NCI-H146 (cell line): Measurements from ENCODE around the gene IPO11.
"Not testable (repeated sequence)": the region's sequence is repeated elsewhere in the genome, so short reads cannot be mapped to it uniquely, and the experiment has no call there.

Experiments
- DNase-seq: peaks from one replicate; lab custom pipeline; 2025; lab: John Stamatoyannopoulos, UW

IPO11 gene

DNA sequence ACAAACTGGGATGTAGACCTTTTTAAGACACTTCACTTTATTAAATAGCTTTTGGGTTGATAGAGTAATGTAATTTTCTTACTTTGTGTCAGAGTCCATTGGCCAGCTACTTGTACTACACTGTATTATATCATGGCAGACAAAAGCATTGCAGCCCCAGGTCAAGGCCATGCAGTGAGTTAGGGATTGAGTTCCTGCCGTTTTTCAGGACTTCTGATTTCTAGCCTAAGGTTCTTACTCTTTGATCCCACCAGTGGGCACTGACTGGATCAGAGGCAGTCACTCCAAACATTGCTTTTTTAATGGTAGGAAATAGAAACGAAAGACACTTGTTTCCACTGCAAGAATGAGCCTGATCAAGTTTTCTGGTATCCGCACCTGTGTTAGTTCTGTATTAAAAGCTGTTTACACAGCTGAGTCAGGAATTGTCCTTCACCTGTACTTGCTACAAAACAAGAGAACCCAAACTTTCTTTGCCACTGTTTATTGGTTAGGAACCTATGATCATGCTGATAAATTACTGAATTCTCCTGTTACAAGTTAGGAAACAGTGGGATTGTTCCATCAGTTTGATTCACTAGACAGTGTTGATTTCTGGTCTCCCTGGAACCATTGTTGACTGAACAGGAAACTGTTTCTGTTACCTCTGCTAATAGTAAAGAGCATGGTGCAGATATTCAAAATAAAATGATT, 188.1 kb downstream of the IPO11 start:
- peak; percentile 59 for DNase-seq

DNA sequence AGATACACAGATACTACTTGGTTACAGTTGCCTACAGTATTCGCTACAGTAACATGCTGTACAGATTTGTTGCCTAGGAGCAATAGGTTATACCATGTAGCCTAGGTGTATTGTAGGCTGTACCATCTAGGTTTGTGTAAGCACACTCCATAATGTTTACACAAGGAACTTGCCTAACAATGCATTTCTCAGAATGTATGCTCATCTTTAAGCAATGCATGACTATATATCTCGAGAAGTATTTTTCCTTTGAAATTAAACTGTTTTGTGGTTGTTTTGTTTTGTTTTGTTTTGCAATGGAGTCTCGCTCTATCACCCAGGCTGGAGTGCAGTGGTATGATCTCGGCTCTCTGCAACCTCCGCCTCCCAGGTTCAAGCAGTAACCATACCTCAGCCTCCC, 191.4 kb downstream of the IPO11 start:
- no peak for DNase-seq

DNA sequence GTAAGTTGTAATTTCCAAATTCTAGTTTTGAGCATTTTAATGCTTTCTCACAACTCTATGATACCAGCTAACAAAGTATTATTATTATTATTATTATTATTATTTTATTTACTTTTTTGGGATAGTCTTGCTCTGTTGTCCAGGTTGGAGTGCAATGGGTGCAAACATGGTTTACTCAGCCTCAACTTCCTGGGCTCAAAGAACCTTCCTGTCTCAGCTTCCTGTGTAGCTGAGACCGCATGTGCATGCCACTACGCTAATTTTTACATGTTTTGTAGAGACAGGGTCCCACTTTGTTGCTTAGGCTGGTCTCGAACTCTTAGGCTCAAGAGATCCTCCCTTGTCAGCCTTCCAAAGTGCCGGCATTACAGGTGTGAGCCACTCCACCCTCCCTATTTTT, 193.1 kb downstream of the IPO11 start:
- no peak for DNase-seq

DNA sequence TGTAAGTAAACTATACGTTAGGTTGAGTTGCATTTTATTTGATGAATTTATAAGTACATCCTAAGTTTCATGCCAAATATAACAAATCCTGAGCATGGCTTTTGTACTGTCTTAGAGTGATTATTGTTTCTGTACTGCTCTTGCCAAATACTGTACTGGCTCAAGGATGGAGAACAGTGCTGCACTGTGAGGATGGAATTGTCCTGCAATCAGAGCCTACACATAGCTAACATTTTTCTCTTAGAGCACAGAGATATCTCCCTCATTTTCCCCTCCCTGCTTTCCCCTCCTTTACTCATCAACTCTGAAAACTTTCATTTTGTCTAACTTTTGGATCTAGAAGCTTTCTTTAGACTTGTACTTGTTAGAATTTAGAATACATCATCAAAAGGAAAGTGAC, 194.3 kb downstream of the IPO11 start:
- DNase-seq: no peak

DNA sequence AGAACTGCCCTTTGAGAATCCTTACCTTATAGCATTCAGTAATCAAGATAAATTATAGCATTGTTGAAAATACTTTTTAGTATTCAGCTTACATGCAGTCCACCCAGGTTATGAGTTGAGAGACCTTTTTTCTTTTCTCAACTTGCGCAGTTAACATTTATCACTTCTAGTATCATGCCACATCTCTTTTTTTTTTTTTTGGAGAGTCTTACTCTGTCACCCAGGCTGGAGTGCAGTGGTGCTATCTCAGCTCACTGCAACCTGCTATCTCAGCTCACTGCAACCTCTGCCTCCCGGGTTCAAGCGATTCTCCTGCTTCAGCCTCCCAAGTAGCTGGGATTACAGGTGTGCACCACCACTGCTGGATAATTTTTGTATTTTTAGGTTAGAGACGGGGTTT, 195.1 kb downstream of the IPO11 start:
- DNase-seq: no peak

DNA sequence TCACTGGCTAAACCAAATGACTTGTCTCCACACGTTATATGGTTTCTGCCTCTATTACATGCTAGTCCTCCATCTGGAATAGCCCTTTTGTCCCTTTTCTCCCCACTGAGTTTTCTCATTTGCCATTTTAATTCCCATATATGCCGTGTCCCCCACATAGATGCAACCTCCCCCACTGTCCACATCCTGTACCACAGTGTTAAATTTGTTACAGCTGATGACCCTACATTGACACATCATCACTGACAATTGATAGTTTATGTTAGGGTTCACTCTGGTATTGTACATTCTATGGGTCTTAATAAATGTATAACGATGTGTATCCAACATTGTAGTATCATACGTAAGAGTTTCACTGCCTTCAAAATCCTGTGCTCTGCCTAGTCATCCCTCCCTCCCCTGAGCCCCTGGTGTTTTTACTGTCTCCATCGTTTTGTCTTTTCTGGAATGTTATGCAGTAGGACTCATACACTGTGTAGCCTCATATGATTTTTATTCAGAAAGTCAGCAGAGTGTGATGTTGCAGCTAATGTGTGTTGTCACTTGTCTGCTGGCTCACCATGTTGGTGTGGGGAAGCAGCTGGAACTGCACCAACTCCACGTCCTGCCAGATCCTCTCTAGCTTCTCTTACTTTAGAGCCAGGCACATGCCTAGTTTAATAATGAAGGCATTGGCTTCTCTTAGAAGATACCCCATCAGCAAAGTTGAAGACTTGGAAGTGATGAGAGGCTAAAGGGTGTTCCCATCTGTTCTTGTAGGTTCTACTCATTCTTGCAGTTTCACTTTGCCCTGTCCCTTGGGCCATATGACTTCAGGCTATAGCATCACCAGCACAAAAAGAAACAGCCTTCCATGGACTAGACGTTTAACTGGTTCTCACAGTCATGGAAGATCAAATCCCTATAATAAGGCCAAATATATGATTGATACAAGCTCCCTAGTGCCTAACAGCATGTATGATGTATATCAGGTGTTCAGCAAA, 196.3 kb downstream of the IPO11 start:
- no peak for DNase-seq

DNA sequence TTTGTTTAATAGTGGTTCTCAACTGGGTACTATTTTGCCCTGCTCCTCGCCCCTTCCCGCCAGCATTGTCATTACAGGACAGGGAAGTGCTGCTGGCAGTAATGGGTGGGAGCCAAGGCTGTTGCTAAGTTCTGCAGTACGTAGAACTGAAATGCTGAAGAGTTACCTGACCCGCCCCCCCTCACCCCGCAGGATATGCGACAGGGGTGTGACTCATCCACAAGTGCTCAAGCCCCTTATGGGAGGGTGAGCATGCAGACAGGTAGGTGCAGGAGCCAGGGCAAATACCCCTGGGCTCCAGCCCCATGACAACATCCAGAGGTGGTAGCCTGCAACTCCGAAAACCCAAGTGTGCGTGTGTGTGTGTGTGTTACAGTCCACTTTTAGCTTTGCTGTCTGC, 201.8 kb downstream of the IPO11 start:
- no peak for DNase-seq

DNA sequence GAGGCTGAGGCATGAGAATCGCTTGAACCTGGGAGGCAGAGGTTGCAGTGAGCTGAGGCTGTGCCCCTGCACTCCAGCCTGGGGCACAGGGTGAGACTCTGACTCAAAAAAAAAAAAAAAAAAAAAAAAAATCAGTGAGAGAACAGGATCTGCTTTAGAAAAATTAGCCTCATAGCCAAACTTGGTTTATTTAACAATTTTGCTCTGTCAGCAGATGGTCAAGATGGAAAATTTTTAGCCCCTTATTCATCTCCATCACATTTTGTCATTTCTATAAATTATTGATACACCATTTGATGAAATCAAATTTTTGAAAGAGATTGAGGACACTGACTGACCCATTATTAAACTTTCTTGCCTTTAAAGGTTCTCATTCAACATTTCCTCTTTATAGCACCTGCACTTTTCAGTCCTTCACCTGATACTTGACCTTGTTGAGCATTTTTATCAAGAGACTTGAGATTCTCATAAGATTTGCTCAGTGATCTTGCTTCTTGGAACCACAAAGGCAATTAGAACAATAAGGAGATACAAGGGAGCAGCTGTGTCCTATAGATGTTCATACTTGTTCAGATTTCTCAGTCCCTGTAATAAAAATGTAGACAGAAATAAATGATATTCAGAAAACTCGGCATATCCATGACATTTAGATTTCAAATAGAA, 204.2 kb downstream of the IPO11 start:
- DNase-seq: no peak

DNA sequence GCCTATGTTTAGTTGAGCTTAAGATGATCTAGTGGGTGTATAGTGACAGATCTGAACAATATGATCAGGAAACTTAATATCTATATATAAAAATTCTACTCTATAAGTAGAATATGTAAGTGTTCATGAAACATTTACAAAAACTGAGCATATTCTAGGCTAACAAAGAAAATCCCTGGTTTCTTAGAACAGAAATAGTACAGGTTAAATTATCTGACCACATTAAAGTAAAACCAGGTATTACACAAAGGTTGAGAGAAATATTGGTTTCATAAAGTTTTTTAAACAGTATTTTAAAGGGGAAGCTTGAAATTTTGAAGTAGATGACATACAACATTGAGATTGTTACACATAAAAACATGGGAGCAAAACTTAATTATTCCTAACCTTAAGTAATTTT, 205.4 kb downstream of the IPO11 start:
- no peak for DNase-seq

DNA sequence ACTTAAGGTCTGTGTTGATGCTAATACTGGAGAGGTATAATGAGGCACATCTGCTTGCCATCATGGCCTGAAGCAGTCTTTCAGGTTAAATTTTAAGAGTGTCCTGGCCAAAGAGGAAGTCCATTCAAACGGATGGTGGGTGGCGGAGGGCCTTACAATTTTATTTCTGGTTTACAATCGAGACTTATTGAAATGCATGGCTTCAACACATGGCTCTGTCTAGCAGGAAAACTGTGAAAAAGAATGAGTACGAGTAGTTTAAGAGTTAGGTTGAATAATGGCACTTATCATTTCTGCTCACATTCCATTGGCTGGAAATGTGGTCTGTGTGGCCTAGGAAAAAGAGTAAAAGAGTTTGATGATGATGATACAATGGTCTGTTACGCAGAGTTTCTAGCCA, 208.2 kb downstream of the IPO11 start:
- no peak for DNase-seq

DNA sequence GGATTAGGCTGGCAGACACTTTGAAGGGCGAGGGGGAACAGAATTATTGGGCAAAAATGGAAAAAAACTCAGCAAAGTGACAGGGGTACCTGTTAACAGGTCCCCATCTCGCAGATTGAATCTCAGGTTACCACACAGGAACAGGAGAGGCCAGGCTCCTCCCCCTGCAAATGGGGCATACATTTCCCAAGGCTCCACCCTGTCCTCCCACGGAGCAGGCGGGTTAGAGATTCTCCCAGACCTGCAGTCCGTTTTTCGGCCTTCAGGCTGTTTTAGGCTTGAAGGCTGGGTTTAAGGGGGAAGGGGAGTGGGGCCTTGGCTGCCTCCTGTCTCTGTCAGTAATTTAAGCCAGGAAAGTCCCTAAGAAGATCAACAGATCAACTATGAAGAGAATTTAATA, 208.7 kb downstream of the IPO11 start:
- no peak for DNase-seq

DNA sequence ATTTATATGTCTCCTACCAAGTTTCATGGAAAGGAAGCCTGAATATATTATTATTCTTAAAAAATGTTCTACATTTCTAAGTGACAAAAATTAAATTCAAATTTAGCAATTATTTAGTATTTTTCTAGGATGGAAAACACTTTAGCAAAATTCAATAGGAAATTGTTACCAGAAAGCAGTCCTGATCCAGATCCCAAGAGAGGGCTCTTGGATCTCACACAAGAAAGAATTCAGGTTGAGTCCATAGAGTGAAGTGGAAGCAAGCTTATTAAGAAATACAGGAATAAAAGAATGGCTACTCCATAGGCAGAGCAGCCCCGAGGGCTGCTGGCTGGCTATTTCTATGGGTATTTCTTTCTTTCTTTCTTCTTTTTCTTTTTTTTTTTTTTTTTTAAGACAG, 210.7 kb downstream of the IPO11 start:
- DNase-seq: no peak

DNA sequence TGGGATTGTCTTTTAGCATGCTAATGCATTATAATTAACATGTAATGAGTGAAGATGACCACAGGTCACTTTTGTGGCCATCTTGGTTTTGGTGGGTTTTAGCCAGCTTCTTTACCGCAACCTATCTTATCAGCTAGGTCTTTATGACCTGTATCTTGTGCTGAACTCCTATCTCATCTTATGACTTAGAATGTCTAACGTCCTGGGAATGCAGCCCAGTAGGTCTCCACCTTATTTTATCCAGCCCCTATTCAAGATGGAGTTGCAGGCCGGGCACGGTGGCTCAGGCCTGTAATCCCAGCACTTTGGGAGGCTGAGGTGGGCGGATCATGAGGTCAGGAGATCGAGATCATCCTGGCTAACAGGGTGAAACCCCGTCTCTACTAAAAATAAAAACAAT, 211.9 kb downstream of the IPO11 start:
- DNase-seq: not testable (repeated sequence)

DNA sequence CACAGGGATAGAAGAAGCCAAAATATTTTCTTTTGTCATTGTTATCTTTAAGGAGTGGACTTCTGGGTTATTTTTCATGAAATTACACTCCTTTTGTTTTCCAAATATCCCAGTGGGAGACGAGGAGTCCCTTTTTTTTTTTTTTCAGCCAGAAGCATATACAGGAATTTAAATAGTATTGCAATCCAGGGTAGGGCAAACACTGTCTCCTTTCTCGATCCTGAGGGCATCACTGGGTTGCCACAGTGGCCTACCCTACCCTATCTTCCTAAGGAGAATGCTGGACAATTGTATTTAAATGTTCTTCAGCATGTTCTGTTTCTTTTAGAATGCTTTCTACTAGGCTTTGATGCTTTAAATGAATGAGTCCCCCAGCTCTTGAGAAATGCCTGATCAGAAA, 214.0 kb downstream of the IPO11 start:
- no peak for DNase-seq

DNA sequence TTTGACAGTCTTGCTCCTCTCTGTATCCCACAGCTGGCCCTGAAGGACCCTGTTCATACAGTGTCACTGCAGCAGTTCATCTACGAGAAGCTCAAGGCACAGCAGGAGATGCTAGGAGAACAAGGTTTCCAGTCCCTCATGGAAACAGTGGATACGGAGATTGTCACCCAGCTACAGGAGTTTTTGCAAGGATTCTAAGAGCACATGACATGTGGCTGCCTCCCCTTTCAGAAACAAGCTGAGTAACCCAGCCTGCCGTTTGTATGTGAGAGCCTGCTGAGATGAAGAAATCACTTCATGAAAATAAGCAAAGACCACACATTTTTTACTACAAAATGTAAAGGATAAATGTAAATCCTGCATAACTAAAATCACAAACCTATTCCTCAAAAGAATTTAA, 214.6 kb downstream of the IPO11 start:
- DNase-seq: no peak

DNA sequence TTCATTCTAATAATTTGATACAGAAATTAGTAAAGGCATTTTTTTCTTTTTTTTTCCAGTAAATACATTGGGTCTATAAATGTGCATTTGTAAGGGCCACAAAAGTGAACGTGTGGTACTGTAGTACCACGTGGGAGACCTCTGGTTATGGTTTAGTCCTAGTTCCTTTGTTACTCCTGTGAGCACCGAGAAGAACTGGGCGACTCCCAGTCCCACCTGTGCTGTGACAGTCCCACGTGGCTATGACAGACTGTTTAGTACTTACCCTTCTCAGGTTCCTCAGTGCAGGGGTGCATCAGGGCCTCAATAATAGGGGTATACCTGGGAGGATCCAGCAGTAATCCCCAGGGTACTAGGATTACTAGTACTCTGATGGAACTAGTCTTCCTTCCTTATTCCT, 215.3 kb downstream of the IPO11 start:
- DNase-seq: no peak

DNA sequence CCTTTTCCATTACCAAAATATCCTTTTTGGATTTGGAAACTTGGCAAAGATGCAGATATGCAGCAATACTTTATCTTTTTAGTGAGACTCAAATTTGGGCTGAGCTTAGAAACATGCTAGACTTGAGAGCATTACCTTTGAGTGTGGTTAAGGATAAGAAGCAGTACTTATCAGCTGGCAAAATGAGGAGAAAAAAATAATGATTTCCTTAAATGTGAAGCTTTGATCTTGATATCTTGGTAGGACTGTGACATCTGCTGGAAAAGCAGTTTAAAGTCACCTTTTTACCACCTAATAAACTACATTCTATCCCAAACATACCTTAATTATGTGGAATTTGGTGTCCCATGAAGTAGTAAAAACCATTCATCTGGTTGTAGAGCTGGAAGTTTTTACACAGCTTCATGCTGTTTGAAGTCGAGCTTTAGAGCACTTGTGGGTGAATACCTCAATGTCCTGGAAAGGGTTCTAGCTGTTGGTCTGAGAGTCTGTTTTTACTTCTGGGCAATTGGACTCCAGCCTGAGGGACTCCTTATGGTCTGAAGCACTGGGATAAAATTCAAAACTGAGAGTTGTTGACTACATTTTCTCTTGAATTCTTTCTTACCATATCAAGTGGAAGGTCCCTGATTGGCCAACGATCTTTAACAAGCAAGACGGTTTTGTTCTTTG, 219.5 kb downstream of the IPO11 start:
- no peak for DNase-seq

DNA sequence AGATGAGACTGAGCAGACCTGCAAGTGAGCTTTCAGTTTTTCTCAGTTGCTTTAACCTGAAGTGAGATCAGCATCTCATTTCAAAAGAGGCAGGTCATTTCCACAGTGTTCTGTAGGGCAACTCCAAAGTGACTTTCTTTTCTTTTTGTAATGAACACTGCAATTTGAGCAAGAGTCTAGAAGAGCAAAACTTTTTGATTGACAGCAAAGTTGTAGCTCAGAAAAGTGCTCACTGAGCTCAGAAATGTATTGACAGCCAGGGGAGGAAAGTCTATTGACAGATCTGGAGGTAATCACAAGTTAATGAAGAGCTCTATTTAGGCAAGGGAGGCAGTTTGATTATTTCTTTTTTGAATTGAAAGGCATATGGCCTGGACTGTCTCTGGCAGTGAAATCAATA, 220.7 kb downstream of the IPO11 start:
- DNase-seq: no peak

DNA sequence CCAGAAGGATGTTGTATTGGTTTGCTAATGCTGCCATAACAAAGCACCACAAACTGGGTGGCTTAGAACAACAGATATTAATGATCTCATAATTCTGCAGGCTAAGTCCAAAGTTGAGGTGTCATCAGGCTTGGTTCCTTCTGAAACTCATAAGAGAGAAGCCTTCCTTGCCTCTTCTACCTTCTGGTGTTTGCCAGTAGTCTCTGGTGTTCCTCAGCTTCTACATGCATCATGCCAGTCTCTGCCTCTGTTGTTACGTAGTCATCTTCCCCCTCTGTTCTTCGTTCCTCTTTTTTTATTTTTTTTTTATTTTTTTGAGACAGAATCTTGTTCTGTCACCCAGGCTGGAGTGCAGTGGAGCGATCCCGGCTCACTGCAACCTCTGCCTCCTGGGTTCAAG, 227.9 kb downstream of the IPO11 start:
- no peak for DNase-seq

DNA sequence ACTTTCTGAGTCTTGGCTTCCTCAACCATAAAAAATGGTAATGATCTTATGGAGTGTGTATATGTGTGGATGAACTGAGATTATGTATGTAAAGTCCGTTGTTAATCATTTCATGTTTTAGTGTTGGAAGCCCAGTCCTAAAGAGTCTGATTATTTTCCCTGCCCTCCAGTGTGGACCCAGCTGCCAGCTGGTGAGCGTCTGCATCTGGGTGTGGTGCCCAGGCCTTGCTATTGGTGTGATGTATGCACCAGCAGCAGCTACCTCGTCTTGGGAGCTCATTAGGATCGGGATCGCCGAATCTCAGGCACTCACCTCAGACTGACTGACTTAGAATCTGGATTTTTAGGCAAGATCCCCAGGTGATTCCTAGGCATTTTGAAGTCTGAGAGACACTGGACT, 229.9 kb downstream of the IPO11 start:
- no peak for DNase-seq

DNA sequence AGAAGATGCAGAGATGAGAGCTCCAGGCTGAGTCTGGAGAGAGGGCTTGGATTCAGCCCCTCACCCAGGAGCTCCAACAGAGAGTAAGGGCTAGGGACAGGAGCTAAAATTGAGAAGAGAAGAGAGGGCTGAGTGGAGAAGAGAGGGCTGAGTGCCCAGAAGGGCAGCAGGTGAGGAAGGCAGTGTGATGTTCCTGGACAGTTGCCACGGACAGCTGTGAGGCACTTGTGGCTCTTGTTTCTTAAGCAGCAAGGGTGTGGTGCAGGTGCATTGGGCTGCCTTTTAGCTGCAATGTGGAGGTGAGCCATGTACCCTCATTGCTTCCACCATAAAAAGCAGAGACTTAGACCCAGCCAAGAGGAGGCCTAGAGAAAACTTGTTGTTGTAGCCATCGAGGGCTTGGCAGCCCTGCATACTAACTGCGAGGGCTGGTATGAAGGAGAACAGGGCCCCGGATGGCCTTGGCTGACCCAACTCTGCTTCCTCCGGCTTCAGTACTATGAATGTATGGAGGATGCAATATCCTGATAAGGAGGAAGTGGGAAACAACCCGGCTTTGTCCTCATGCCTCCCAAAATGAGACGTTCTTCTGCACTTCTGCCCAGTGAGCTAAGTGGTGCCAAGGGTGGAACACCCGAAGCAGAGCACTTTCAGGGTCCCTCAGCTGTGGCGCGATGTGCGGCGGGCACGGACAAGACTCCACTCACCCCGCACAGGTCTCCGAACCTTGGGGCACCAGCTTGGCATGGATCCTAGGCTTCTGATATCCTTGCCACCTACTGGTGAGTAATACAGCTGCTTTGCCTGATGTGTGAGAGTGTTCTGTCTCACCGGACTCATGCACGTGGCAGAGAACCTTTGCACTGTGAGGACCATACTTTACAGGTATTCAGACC, 231.2 kb downstream of the IPO11 start:
- no peak for DNase-seq
